ENCODE data around the gene MBD1.
"Not testable (repeated sequence)": the region's sequence is repeated elsewhere in the genome, so short reads cannot be mapped to it uniquely, and the experiment has no call there.

Gene MBD1

GRCh38 chr18:50250935-50251334, 30.4 kb downstream of the MBD1 start:
- no peak overlapping the region for H3K14ac ChIP-seq (ENCODE audit: low read length in 2 of 2)
- no peak overlapping the region for H2AFZ ChIP-seq (ENCODE audit: low read depth, low read length)
- H3K9ac ChIP-seq (ENCODE audit: low read length) = no peak overlapping the region
- H3K4me1 ChIP-seq (ENCODE audit: control insufficient read depth, insufficient read depth, low read depth, low read length) = no peaks in the 10 kb centered on the region
- H3K27ac ChIP-seq (ENCODE audit: low read length, poor library complexity, severe bottlenecking) = no peak overlapping the region
- DNase-seq = no peak
- H4K8ac ChIP-seq (ENCODE audit: low read length) = no peak overlapping the region
- H3K4ac ChIP-seq (ENCODE audit: low read depth in 1 of 2, low read length in 2 of 2) = no peak overlapping the region
- H2BK15ac ChIP-seq (ENCODE audit: low read depth, poor library complexity, severe bottlenecking) = no peak overlapping the region
- H3K9me3 ChIP-seq (ENCODE audit: control insufficient read depth, low read length) = no peaks in the 10 kb centered on the region
- no peak overlapping the region for H3K4me3 ChIP-seq (ENCODE audit: insufficient read depth in 1 of 2, low read depth in 1 of 2, low read length in 2 of 2)
- H2BK120ac ChIP-seq (ENCODE audit: low read depth, low read length) = no peak overlapping the region
- no peaks in the 10 kb centered on the region for H3K27me3 ChIP-seq (ENCODE audit: control insufficient read depth in 1 of 2, insufficient read depth in 1 of 2, low read length in 2 of 2)
- H3K18ac ChIP-seq (ENCODE audit: low read depth in 1 of 2, low read length in 2 of 2) = no peak overlapping the region
- H3K79me1 ChIP-seq (replicated peaks; ENCODE audit: low read length, poor library complexity, severe bottlenecking) = no peaks in the 10 kb centered on the region
- no peak overlapping the region for H2BK5ac ChIP-seq (ENCODE audit: low read depth, low read length, poor library complexity, severe bottlenecking)
- H3K36me3 ChIP-seq (ENCODE audit: control insufficient read depth in 1 of 2, insufficient read depth in 2 of 2, low read depth in 1 of 2, low read length in 2 of 2) = no peaks in the 10 kb centered on the region
- H4K91ac ChIP-seq (ENCODE audit: low read length) = no peak overlapping the region
- H3K23ac ChIP-seq (ENCODE audit: low read length in 2 of 2) = no peak overlapping the region
- no peak overlapping the region for H2BK12ac ChIP-seq (ENCODE audit: low read length in 2 of 2)
- 90% methylated on average over 2 of the region's 3 CpGs for WGBS
- no peak overlapping the region for H3K4me2 ChIP-seq (ENCODE audit: low read length, poor library complexity, severe bottlenecking)
- H2AK5ac ChIP-seq (ENCODE audit: low read length, severe bottlenecking) = no peak overlapping the region

DNA sequence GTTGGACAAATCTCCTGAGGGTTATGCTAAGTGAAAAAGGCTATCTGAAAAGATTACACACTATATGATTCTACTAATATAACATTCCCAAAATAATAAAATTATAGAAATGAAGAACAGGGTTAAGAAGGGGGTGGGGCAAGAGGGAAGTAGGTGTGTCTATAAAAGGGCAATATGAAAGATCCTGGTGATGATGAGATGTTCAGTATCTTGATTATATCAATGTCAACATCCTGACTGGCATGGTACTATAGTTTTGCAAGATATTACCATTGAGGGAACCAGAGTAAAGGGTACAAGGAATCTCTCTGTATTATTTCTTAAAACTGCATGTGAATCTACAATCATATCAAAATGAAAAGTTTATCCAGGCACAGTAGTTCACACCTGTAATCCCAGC, 31.7 kb downstream of the MBD1 start:
- Histone ChIP-seq H3K4ac (ENCODE audit: low read depth in 1 of 2, low read length in 2 of 2) (no peak overlapping the region), H2AK5ac (ENCODE audit: low read length, severe bottlenecking) (no peak overlapping the region), H3K27me3 (ENCODE audit: control insufficient read depth in 1 of 2, insufficient read depth in 1 of 2, low read length in 2 of 2) (no peaks in the 10 kb centered on the region), H3K9ac (ENCODE audit: low read length) (no peak overlapping the region), H3K4me1 (ENCODE audit: control insufficient read depth, insufficient read depth, low read depth, low read length) (no peaks in the 10 kb centered on the region), H3K18ac (ENCODE audit: low read depth in 1 of 2, low read length in 2 of 2) (no peak overlapping the region), H2BK5ac (ENCODE audit: low read depth, low read length, poor library complexity, severe bottlenecking) (no peak overlapping the region), H3K79me1 (replicated peaks; ENCODE audit: low read length, poor library complexity, severe bottlenecking) (no peaks in the 10 kb centered on the region), H3K23ac (ENCODE audit: low read length in 2 of 2) (no peak overlapping the region), H3K4me3 (ENCODE audit: insufficient read depth in 1 of 2, low read depth in 1 of 2, low read length in 2 of 2) (no peak overlapping the region), H3K27ac (ENCODE audit: low read length, poor library complexity, severe bottlenecking) (no peak overlapping the region), H3K4me2 (ENCODE audit: low read length, poor library complexity, severe bottlenecking) (no peak overlapping the region), H2AFZ (ENCODE audit: low read depth, low read length) (no peak overlapping the region), H4K91ac (ENCODE audit: low read length) (no peak overlapping the region), H3K36me3 (ENCODE audit: control insufficient read depth in 1 of 2, insufficient read depth in 2 of 2, low read depth in 1 of 2, low read length in 2 of 2) (no peaks in the 10 kb centered on the region), H3K9me3 (ENCODE audit: control insufficient read depth, low read length) (no peaks in the 10 kb centered on the region), H2BK12ac (ENCODE audit: low read length in 2 of 2) (no peak overlapping the region), H2BK15ac (ENCODE audit: low read depth, poor library complexity, severe bottlenecking) (no peak overlapping the region), H3K14ac (ENCODE audit: low read length in 2 of 2) (no peak overlapping the region), H2BK120ac (ENCODE audit: low read depth, low read length) (no peak overlapping the region), H4K8ac (ENCODE audit: low read length) (no peak overlapping the region)
- no peak for DNase-seq

DNA sequence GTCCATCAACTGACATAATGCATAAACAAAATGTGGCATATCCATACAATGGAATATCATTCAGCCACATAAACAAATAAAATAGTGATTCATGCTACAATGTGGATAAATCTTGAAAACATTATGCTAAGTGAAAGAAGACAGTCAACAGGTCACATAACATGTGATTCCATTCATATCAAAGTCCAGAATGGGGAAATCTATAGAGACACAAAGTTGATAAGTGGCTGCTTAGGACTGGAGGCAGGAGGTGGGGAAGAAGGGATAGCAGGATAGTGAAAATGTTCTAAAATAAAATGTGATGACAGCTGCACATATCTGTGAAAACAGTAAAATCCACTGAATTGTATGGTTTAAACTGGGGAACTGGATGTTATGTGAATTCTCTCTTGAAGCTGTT, 33.8 kb downstream of the MBD1 start:
- Histone ChIP-seq H3K36me3 (ENCODE audit: control insufficient read depth in 1 of 2, insufficient read depth in 2 of 2, low read depth in 1 of 2, low read length in 2 of 2) (no peaks in the 10 kb centered on the region), H3K18ac (ENCODE audit: low read depth in 1 of 2, low read length in 2 of 2) (no peak overlapping the region), H3K14ac (ENCODE audit: low read length in 2 of 2) (no peak overlapping the region), H2AFZ (ENCODE audit: low read depth, low read length) (no peak overlapping the region), H4K8ac (ENCODE audit: low read length) (no peak overlapping the region), H3K4me2 (ENCODE audit: low read length, poor library complexity, severe bottlenecking) (no peak overlapping the region), H3K27me3 (ENCODE audit: control insufficient read depth in 1 of 2, insufficient read depth in 1 of 2, low read length in 2 of 2) (no peaks in the 10 kb centered on the region), H3K9me3 (ENCODE audit: control insufficient read depth, low read length) (no peaks in the 10 kb centered on the region), H3K27ac (ENCODE audit: low read length, poor library complexity, severe bottlenecking) (no peak overlapping the region), H2AK5ac (ENCODE audit: low read length, severe bottlenecking) (no peak overlapping the region), H3K9ac (ENCODE audit: low read length) (no peak overlapping the region), H3K79me1 (replicated peaks; ENCODE audit: low read length, poor library complexity, severe bottlenecking) (no peaks in the 10 kb centered on the region), H3K4ac (ENCODE audit: low read depth in 1 of 2, low read length in 2 of 2) (no peak overlapping the region), H2BK15ac (ENCODE audit: low read depth, poor library complexity, severe bottlenecking) (no peak overlapping the region), H2BK5ac (ENCODE audit: low read depth, low read length, poor library complexity, severe bottlenecking) (no peak overlapping the region), H3K23ac (ENCODE audit: low read length in 2 of 2) (no peak overlapping the region), H2BK12ac (ENCODE audit: low read length in 2 of 2) (no peak overlapping the region), H3K4me1 (ENCODE audit: control insufficient read depth, insufficient read depth, low read depth, low read length) (no peaks in the 10 kb centered on the region), H2BK120ac (ENCODE audit: low read depth, low read length) (no peak overlapping the region), H4K91ac (ENCODE audit: low read length) (no peak overlapping the region), H3K4me3 (ENCODE audit: insufficient read depth in 1 of 2, low read depth in 1 of 2, low read length in 2 of 2) (no peak overlapping the region)
- no peak for DNase-seq

GRCh38 chr18:50241768-50242167, 39.6 kb downstream of the MBD1 start:
- H2BK15ac ChIP-seq (ENCODE audit: low read depth, poor library complexity, severe bottlenecking); H3K18ac ChIP-seq (ENCODE audit: low read depth in 1 of 2, low read length in 2 of 2); H3K4me3 ChIP-seq (ENCODE audit: insufficient read depth in 1 of 2, low read depth in 1 of 2, low read length in 2 of 2); H2BK5ac ChIP-seq (ENCODE audit: low read depth, low read length, poor library complexity, severe bottlenecking); H3K23ac ChIP-seq (ENCODE audit: low read length in 2 of 2); H2BK12ac ChIP-seq (ENCODE audit: low read length in 2 of 2); H3K27ac ChIP-seq (ENCODE audit: low read length, poor library complexity, severe bottlenecking); H3K4me1 ChIP-seq (ENCODE audit: control insufficient read depth, insufficient read depth, low read depth, low read length); H2AFZ ChIP-seq (ENCODE audit: low read depth, low read length); H4K91ac ChIP-seq (ENCODE audit: low read length); H3K27me3 ChIP-seq (ENCODE audit: control insufficient read depth in 1 of 2, insufficient read depth in 1 of 2, low read length in 2 of 2); H3K14ac ChIP-seq (ENCODE audit: low read length in 2 of 2); H3K9me3 ChIP-seq (ENCODE audit: control insufficient read depth, low read length); H4K8ac ChIP-seq (ENCODE audit: low read length); DNase-seq; H3K9ac ChIP-seq (ENCODE audit: low read length); H3K79me1 ChIP-seq (replicated peaks; ENCODE audit: low read length, poor library complexity, severe bottlenecking); H3K4ac ChIP-seq (ENCODE audit: low read depth in 1 of 2, low read length in 2 of 2); H2BK120ac ChIP-seq (ENCODE audit: low read depth, low read length); H2AK5ac ChIP-seq (ENCODE audit: low read length, severe bottlenecking); H3K4me2 ChIP-seq (ENCODE audit: low read length, poor library complexity, severe bottlenecking); H3K36me3 ChIP-seq (ENCODE audit: control insufficient read depth in 1 of 2, insufficient read depth in 2 of 2, low read depth in 1 of 2, low read length in 2 of 2): not testable (repeated sequence)
- WGBS = 88% methylated on average over 6 of the region's 8 CpGs

Data from mesenchymal stem cell (in vitro differentiated cells and primary cell).